Tibial artery (tissue), 4 donors: ENCODE results near the gene SNRPA1.
"Not testable (repeated sequence)": the region's sequence is repeated elsewhere in the genome, so short reads cannot be mapped to it uniquely, and the experiment has no call there.

Experiments
- DNase-seq, 2 donors: peaks; one replicate each; pipeline ENCODE4 v3.0.0-alpha.2; 2019
- H3K27ac ChIP-seq, 2 donors: fragments of 200-600 bp; sonication (generic) in 1 of 2; 1 replicate in 1 of 2; 2 replicates in 1 of 2; pipeline ENCODE4 v1.5.1; 2018 to 2019; ENCODE audit warnings: mild to moderate bottlenecking in 1 of 2
- H3K27me3 ChIP-seq, 2 donors: fragments of 200-600 bp; sonication (generic) in 1 of 2; one replicate each; pipeline versions ENCODE4 v1.5.1 to v1.6.0; 2016 to 2019
- H3K36me3 ChIP-seq, 3 donors: fragments of 200-600 bp; sonication (generic) in 2 of 3; one replicate each; pipeline ENCODE4 v1.5.1; 2016 to 2019; ENCODE audit warnings: mild to moderate bottlenecking in 2 of 3
- H3K4me1 ChIP-seq, 4 donors: fragments of 200-600 bp; sonication (generic) in 2 of 4; 1 replicate in 3 of 4; 2 replicates in 1 of 4; pipeline ENCODE4 v1.5.1; 2016 to 2019
- H3K4me3 ChIP-seq, 2 donors: fragments of 200-600 bp; sonication (generic) in 1 of 2; 1 replicate in 1 of 2; 2 replicates in 1 of 2; pipeline ENCODE4 v1.5.1; 2018 to 2019; ENCODE audit warnings: mild to moderate bottlenecking in 2 of 2
- H3K9me3 ChIP-seq, 3 donors: fragments of 200-600 bp; sonication (generic) in 1 of 3; one replicate each; pipeline ENCODE4 v1.5.1; 2016 to 2019
- CTCF ChIP-seq, 2 experiments: fragments of 200-600 bp in 1 of 2; fragments of 450-650 bp in 1 of 2; IDR thresholded peaks; one replicate each; pipeline ENCODE4 v1.5.1; 2017 to 2019; ENCODE audit warnings: antibody characterized with exemption in 2 of 2, mild to moderate bottlenecking in 1 of 2, moderate library complexity in 1 of 2
- intact Hi-C: fragments of 100-400 bp; cut with DNase I; formaldehyde crosslinking; loops from one replicate; pipeline ENCODE4 v1.15.0; 2023; ENCODE audit warnings: low total_unique reads

SNRPA1 gene

DNA sequence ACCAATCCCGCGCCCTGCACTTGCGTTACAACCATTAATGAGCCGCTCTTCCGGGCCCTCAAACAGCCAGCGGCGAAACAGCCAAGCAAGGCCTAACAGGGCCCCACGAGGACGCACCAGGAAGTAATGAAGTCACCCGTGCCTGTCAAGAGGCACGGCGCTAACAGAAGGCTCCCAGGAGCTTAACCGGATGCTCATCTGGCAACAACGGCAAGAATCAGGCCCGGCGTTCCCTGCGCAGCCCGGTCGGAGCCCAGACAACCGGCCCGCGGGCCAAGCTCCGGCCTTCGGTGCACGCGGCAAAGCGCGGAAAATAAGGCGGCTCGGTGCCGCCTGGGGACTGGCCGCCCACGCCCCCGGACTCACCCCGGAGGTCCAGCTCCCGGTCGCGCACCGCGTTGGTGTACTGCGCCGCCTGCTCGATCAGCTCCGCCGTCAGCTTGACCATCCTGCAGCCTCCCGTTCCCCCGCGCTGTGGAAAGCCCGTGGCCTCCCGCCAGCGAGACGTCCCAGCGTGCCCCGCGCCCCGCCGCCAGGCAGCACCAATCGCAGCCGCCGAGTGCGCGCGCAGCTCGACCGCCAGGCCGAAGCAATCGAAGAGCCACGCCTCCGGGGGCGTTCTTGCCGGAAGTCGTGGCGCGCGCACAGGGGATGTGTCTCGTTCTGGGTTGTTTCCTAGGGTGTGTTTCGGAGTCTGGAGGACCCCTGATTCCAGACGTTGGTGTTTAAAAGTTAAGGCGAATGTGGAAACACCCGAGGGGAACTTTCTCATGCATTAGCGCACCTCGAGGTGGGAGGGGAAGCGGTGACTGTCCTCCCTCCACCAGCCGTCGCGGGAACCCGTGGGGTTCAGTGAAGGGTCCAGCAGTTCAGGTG is at the start of gene SNRPA1:
Gene SNRPA1, minus strand, starts transcription at position 518 of the 876 bp plus-strand sequence. Its CDS starts 70 bp downstream, at position 448.
- H3K27ac ChIP-seq, result peak within 1 kb of the TSS; percentile 90 to 95
- intact Hi-C loops, result loop anchor here (2.0 kb wide), 1 partner anchor 18 kb away; the partner anchor contains the start of gene SELENOS
- H3K4me3 ChIP-seq, result peak within 1 kb of the TSS; percentile 79 to 97
- H3K4me1 ChIP-seq, result peaks cover 0 to 27% (median 22%) of the 10 kb centered on the region in 4 donors
- H3K36me3 ChIP-seq, result peaks cover 0 to 8% (median 0%) of the 10 kb centered on the region in 3 donors
- no peak for TF ChIP-seq CTCF (IDR thresholded peaks at IDR 0.05)
- H3K27me3 ChIP-seq, result no peaks in the 10 kb centered on the region
- DNase-seq, result peak; percentile 98 to 99
- no peaks in the 10 kb centered on the region for H3K9me3 ChIP-seq

DNA sequence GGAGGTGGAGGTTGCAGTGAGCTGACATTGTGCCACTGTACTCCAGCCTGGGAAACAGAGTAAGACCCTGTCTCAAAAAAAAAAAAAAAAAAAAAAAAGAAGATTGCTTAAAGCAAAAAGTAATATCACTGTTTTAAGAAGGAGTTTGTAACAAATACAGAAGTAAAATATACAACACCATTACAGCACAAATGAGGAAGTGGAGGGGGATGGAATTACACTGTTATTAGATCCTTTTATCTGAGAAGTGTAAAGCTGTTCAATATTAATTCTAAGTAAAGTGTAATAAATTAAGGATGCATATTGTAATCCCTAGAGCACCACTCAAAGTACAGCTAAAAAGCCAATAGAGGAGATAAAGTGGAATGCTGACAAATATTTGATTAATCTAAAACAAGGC is 47.0 kb upstream of the SNRPA1 start:
- Histone ChIP-seq H3K4me3 (no peak overlapping the region), H3K4me1 (no peaks in the 10 kb centered on the region), H3K27ac (no peak overlapping the region), H3K9me3 (no peaks in the 10 kb centered on the region), H3K36me3 (no peaks in the 10 kb centered on the region), H3K27me3 (no peaks in the 10 kb centered on the region)
- no peak for DNase-seq
- TF ChIP-seq CTCF (IDR thresholded peaks at IDR 0.05), result no peak
- intact Hi-C loops, result no loop called here

DNA sequence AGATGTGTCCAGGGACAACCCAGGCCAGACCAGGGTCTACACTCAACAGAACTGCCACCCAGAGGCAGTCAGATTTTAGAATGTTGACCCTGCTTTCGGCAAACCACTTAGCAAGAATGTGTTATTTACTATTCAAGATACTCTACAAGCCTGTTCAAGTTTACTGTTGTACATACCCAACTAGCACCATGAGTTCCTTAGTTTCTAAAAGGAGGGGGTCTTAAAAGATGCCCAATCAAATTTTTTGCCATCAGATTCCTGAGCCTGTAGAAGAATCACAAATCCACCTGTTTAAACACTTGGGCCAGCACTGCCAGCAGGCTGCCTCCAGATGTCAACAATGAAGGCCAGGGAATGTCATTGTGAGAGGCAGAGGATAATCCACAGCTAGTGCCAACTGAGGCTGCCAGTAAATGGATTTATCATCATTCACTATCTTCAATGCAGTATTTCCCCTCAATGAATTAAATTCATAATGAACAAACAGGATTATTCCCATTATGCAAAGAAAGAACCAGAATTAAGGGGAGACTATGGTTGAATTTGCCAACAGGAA is 43.5 kb upstream of the SNRPA1 start:
- H3K4me1 ChIP-seq, result no peaks in the 10 kb centered on the region
- no peak for DNase-seq
- H3K4me3 ChIP-seq, result no peak overlapping the region
- intact Hi-C loops, result no loop called here
- H3K27ac ChIP-seq, result no peak overlapping the region
- TF ChIP-seq CTCF (IDR thresholded peaks at IDR 0.05), result no peak
- no peaks in the 10 kb centered on the region for H3K27me3 ChIP-seq
- H3K36me3 ChIP-seq, result no peaks in the 10 kb centered on the region
- no peaks in the 10 kb centered on the region for H3K9me3 ChIP-seq

- intact Hi-C loops, result no loop called here
- no peak for TF ChIP-seq CTCF (IDR thresholded peaks at IDR 0.05)
- H3K27me3 ChIP-seq, result no peaks in the 10 kb centered on the region
- H3K27ac ChIP-seq, result no peak overlapping the region
- H3K4me1 ChIP-seq, result no peaks in the 10 kb centered on the region
- H3K36me3 ChIP-seq, result no peaks in the 10 kb centered on the region
- no peaks in the 10 kb centered on the region for H3K9me3 ChIP-seq
- DNase-seq, result no peak
- H3K4me3 ChIP-seq, result no peak overlapping the region
Observed at GRCh38 chr15:101337976-101338375, 42.9 kb upstream of the SNRPA1 start.

GRCh38 chr15:101333907-101334789 is 39.1 kb upstream of the SNRPA1 start:
- intact Hi-C loops, H3K27ac ChIP-seq, H3K9me3 ChIP-seq, DNase-seq, H3K4me1 ChIP-seq, H3K4me3 ChIP-seq, H3K27me3 ChIP-seq, H3K36me3 ChIP-seq: not testable (repeated sequence)
